Activated CD4-positive, alpha-beta T cell treated with anti-CD3 and anti-CD28 coated beads, Interleukin-10, Interleukin-2, amounts not matched to agents 100 ng/mL and 50 ng/mL, durations not matched to agents 16 hours and 8 hours (primary cell): ENCODE measurements around the gene HSDL2.
"Not testable (repeated sequence)": the region's sequence is repeated elsewhere in the genome, so short reads cannot be mapped to it uniquely, and the experiment has no call there.

Experiments
- DNase-seq: peaks from one replicate; pipeline ENCODE4 v3.0.0-alpha.2; 2020

The HSDL2 gene

DNA sequence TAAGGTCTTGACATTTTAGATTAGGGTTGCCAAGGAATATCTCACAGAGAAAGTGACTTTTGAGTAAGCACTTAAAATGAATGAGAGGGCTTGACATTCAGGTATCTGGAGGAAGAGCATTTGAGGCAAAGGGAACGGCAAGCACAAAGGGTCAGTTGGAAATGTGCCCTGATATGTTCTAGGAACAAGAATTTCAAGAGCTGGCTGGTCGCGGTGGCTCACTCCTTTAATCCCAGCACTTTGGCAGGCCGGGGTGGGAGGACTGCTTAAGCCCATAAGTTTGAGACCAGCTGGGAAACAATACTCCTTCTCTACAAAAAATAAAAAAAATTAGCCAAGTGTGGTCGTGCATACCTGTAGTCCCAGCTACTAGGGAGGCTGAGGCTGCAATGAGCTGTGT is 123.3 kb downstream of the HSDL2 start:
- no peak for DNase-seq

DNA sequence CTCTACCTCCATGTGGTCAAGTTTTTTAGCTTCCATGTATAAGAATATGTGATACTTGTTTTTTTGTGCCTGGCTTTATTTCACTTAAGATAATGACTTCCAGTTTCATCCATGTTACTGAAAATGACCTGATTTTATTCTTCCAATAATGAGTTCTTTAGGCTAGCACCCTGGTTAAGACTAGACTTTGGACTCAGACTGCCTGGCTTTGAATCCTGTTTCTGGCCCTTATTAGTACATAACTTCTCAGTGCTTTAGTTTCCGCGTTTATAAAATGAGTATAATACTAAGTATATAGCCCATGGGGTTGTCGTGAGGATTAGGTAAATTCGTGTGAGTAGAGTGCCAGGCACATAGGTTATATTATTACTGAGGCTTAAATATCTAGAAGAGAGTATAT is 125.2 kb downstream of the HSDL2 start:
- DNase-seq, result no peak

DNA sequence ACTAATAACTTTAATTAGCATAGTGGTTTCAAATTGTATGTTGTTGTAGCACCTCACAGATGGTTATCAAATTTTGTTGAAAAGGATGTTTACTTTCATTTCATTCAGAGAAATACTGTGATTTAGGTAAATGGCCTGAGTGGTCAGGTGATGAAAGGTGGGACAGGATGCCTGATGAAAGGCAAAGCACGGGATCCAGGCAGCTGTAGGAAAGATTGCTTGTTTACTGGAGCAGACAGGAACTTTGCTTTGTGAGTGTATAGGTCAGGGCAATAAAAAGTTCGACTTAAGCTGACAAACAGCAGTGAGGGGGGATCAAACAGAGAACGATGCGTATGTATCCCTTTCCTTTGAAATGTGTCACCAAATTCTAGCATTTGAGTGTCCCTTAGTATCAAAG is 125.7 kb downstream of the HSDL2 start:
- no peak for DNase-seq

DNA sequence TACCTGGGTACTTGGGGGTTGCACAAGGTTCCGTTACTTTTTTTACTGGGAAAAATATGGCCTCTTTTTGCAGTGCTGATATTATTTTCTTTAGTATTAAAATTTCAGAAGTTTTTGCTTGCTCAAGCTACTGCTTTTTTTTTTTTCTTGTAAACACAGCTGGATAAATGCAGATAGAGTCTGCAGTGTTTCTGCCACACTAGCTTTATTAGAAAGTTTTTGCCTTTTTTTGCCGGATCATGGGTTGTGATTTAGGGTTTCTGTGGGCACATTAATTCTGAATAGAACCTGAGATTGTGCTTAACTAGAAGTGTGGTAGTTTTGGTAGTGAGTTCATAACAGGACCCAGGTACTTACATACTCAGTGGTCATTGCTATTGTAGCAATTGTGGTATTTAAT is 126.7 kb downstream of the HSDL2 start:
- DNase-seq, result no peak

DNA sequence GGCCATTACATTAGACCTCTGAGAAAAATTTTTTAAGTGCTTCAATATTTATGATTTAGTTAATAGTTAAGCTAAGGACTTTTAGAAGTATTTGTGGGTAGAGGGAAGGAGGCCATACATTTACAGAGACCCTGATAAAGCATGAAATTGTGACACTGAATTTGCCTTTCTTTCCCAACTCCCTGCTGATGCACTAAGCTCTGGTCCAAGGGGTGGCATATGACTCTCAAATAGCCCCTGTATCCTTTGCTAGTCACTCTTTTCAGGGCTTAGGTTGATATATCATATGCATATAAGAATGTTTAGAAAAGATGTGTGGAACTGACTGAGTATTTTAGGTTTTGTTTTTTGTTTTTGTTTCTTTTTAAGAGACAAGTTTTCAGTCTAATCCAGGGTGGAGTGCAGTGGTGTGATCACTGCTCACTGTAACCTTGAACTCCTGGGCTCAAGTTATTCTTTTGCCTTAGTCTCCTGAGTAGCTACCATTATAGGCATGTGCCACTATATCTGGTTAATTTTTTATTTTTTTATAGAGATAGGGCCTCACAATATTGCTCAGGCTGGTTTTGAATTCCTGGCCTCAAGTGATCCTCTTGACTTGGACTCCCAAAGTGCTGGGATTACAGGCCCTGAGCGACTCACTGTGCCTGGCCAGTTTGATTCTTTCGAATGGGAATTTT is 127.2 kb downstream of the HSDL2 start:
- no peak for DNase-seq

DNA sequence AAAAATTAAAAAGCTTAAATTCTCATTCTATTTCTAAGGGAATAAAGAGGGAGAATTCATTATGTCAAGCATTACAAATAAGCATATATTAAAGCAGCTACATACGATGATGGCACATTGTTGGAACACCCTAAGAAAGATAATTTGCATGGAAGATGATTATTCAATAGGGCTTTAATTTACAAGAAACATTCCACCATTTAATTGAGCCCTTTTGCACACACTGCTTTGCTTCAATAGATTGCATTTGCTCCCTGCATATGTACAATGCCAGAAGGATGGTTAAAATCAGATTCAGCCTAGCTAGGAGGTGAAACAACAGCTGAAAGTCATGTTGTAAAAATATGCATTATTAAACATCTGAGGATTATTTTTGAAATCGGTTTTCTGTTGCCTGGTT is 128.5 kb downstream of the HSDL2 start:
- no peak for DNase-seq

DNA sequence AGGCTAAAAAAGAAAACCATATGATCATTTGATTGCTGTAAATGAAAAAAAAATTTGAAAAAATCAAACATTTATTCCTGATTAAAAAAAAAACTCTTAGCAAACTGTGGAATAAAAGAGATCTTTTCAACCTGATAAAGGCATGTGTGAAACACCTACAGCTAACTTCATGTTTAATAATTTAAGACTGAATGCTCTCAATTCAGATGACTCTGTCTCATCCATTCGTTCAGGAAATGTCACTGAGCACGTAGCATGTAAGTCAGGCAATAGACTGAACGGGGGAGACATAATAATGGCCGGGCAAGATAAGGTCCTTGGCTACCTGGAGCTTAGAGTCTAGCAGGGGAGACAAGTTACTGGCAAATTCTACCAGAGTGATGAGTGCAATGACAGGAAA is 132.5 kb downstream of the HSDL2 start:
- DNase-seq, result not testable (repeated sequence)

DNA sequence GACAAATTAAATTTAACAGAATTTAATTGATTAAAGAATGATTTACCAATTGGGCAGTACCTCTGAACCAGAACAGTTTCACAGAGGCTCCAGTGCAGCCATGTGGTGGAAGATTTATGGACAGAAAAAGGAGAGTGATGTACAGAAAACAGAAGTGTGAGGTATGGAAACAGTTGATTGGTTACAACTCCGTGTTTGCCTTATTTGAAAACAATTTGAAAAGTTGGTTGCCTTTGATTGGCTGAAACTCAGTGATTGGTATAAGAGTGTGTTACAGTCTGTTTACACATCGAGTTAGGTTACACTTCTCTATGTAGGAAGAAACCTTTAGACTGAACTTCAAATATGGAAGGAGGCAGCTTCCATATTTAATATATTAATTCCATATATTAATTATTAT is 136.9 kb downstream of the HSDL2 start:
- DNase-seq, result no peak

DNA sequence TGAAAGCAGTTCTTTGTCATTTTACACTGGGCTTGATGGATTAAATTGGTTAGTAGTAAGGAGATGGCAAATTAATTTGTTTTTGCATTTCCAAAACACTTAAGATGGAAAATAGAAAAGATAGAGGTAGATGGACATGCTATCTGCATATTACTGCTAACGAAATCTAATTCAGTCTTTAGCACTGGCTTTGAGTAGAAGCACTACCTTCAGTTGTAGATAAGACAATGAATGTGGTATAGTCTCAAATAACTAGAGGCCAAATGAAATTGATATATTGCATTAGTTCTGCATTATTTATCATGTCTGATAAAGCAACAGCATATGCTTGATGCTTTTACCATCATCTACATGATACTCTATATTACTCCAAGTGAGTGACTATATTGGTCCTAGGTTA is 140.2 kb downstream of the HSDL2 start:
- DNase-seq, result no peak

DNA sequence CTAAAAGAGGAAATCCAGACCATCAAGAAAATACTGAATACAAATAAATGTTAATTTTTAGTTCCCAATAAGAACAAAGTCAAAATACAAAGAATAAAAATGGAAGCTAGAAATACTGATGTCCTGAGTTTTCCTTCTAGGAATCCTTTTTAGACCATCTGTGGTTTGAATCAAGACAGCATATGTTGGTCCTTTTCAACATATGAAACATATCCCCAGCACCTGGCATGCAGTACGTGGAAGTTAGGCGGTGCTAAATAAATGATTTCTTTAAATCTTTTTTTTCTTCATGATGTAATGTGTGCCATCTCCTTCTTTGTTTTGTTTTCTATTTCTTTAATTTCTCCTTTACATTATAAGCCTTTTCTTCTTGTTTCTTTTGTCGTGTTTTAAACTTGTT is 140.7 kb downstream of the HSDL2 start:
- DNase-seq, result no peak
